Measurements from ENCODE around the gene NYAP2.

DNA sequence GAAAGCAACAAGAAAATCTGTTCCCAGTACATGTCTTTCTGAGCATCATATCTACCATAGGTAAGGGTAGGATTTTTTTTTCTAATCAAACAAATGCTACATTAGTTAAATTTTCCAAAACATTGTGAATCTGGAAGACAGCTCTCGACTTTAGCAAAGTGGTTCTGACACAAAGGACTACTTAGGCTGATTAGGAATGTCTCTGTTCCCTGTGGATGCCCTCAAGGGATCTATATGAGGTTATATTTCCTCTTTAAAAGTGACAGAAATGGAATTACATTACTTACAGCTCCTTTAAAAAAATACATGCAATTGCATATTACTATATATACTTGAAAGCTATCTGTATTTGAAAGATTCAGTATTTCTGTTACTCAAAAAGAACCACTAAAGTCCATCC is 15.4 kb downstream of the NYAP2 start:
- TF ChIP-seq POLR2A (IDR thresholded peaks at IDR 0.05) (no peak), EP300 (IDR thresholded peaks at IDR 0.05; ENCODE audit: low read depth) (no peak)
- TF ChIP-seq, protein P1, sequence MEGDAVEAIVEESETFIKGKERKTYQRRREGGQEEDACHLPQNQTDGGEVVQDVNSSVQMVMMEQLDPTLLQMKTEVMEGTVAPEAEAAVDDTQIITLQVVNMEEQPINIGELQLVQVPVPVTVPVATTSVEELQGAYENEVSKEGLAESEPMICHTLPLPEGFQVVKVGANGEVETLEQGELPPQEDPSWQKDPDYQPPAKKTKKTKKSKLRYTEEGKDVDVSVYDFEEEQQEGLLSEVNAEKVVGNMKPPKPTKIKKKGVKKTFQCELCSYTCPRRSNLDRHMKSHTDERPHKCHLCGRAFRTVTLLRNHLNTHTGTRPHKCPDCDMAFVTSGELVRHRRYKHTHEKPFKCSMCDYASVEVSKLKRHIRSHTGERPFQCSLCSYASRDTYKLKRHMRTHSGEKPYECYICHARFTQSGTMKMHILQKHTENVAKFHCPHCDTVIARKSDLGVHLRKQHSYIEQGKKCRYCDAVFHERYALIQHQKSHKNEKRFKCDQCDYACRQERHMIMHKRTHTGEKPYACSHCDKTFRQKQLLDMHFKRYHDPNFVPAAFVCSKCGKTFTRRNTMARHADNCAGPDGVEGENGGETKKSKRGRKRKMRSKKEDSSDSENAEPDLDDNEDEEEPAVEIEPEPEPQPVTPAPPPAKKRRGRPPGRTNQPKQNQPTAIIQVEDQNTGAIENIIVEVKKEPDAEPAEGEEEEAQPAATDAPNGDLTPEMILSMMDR (IDR thresholded peaks at IDR 0.05), result no peak

Measured in transverse colon (tissue), 3 donors.